ENCODE results near the gene SUPT3H.

GRCh38 chr6:44806656-44807055 is 571.1 kb downstream of the SUPT3H start:
- TF ChIP-seq CTCF (IDR thresholded peaks at IDR 0.05; ENCODE audit: low read depth, low read length) (no peak), POLR2A (IDR thresholded peaks at IDR 0.05; ENCODE audit: extremely low read depth, insufficient read length) (no peak)
